ENCODE results near the gene USP47.

GRCh38 chr11:12007769-12008737 lies 166.3 kb downstream of the USP47 start, which contains the start of gene DKK3:
- TF ChIP-seq, protein P1, sequence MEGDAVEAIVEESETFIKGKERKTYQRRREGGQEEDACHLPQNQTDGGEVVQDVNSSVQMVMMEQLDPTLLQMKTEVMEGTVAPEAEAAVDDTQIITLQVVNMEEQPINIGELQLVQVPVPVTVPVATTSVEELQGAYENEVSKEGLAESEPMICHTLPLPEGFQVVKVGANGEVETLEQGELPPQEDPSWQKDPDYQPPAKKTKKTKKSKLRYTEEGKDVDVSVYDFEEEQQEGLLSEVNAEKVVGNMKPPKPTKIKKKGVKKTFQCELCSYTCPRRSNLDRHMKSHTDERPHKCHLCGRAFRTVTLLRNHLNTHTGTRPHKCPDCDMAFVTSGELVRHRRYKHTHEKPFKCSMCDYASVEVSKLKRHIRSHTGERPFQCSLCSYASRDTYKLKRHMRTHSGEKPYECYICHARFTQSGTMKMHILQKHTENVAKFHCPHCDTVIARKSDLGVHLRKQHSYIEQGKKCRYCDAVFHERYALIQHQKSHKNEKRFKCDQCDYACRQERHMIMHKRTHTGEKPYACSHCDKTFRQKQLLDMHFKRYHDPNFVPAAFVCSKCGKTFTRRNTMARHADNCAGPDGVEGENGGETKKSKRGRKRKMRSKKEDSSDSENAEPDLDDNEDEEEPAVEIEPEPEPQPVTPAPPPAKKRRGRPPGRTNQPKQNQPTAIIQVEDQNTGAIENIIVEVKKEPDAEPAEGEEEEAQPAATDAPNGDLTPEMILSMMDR (conservative IDR thresholded peaks at IDR 0.05; ENCODE audit: low read length) = no peak
- no peak for TF ChIP-seq EZH2phosphoT487 (IDR thresholded peaks at IDR 0.05; ENCODE audit: borderline replicate concordance, low read depth, low read length)
